Left colon (tissue), 2 donors: ENCODE measurements around the gene DDX52. TPM values are rescaled to one million over a fixed set of nuclear protein-coding genes. Genes with fewer than 3 reads are reported as not detected.
"Not testable (repeated sequence)": the region's sequence is repeated elsewhere in the genome, so short reads cannot be mapped to it uniquely, and the experiment has no call there.

Source experiments
- ATAC-seq: fragments of 200-7000 bp; cut with Tn5 transposase; one replicate; pipeline ENCODE4 v1.9.1; 2020; ENCODE audit warnings: mild to moderate bottlenecking, moderate library complexity
- DNase-seq, 2 donors: peaks; one replicate each; pipeline ENCODE4 v3.0.0-alpha.2; 2020
- intact Hi-C, 2 donors: fragments of 100-400 bp; cut with DNase I in 1 of 2; cut with micrococcal nuclease in 1 of 2; formaldehyde crosslinking; loops; one replicate each; pipeline versions ENCODE4 v1.11.2 to v1.14.0; 2022; cut with DNase I, micrococcal nuclease
- total RNA-seq, 2 donors: library from RNA; stranded (reverse); fragmentation: NEBNext Ultra II Directional; extraction: Animal tissue kit (Norgen Biotek cat#: 25700); gene quantifications; one replicate each; pipeline ENCODE4 v1.2.1, GENCODE V29; 2021
- donor health status: DM: no; HTN: no; CAD: no.
- donor health status: DM: yes; HTN: yes; CAD: no.

Gene DDX52
- total RNA-seq, 2 donors from 2014 or later = 25.0 to 28.1 TPM

- no peak for ATAC-seq
- intact Hi-C loops = no loop called here
- DNase-seq = no peak
Observed at GRCh38 chr17:37659925-37660324, 16.7 kb upstream of the DDX52 start.

GRCh38 chr17:37657202-37657601 is 14.0 kb upstream of the DDX52 start:
- no peak for DNase-seq
- intact Hi-C loops = no loop called here
- ATAC-seq = no peak

GRCh38 chr17:37651849-37652248 is 8.6 kb upstream of the DDX52 start:
- ATAC-seq (no peak), DNase-seq (no peak)
- intact Hi-C loops = loop anchor here in 1 of 2 donors (5.0 kb wide), 1 partner anchor 50 kb away; no protein-coding TSS in a partner anchor

- DNase-seq = peak in 1 of 2 donors; percentile 41
- intact Hi-C loops = loop anchor here in 1 of 2 donors (5.0 kb wide), 1 partner anchor 52 kb away; no protein-coding TSS in a partner anchor
- peak; percentile 85 for ATAC-seq
Observed at GRCh38 chr17:37650419-37651003, 7.3 kb upstream of the DDX52 start.

- intact Hi-C loops = no loop called here
- no peak for ATAC-seq
- DNase-seq = no peak
Observed at GRCh38 chr17:37648555-37648954, 5.3 kb upstream of the DDX52 start.

GRCh38 chr17:37647856-37648255 is 4.6 kb upstream of the DDX52 start:
- DNase-seq = no peak
- intact Hi-C loops = no loop called here
- ATAC-seq = no peak

- intact Hi-C loops = no loop called here
Observed at GRCh38 chr17:37643869-37644268, 623 bp upstream of the DDX52 start.

GRCh38 chr17:37642681-37643080 is 565 bp downstream of the DDX52 start:
- ATAC-seq = peak; percentile 33
- intact Hi-C loops = no loop called here

More at GRCh38 chr17:37643869-37644268, 623 bp upstream of the DDX52 start:
- peak; percentile 25 for ATAC-seq
- DNase-seq = no peak

GRCh38 chr17:37640015-37640414 is 3.2 kb downstream of the DDX52 start:
- no peak for ATAC-seq
- intact Hi-C loops = no loop called here
- DNase-seq = no peak

More at GRCh38 chr17:37642681-37643080, 565 bp downstream of the DDX52 start:
- DNase-seq = no peak

- ATAC-seq (no peak), DNase-seq (no peak)
- intact Hi-C loops = no loop called here
Observed at GRCh38 chr17:37637956-37638355, 5.3 kb downstream of the DDX52 start.

GRCh38 chr17:37616430-37616829 is 26.8 kb downstream of the DDX52 start:
- intact Hi-C loops, DNase-seq, ATAC-seq: not testable (repeated sequence)

GRCh38 chr17:37614823-37615222 is 28.4 kb downstream of the DDX52 start:
- no peak for ATAC-seq

GRCh38 chr17:37614391-37614790 is 28.9 kb downstream of the DDX52 start:
- ATAC-seq (no peak), DNase-seq (no peak)
- intact Hi-C loops = no loop called here

More at GRCh38 chr17:37614823-37615222, 28.4 kb downstream of the DDX52 start:
- intact Hi-C loops = no loop called here
- DNase-seq = no peak

- intact Hi-C loops = no loop called here
- no peak for ATAC-seq
- no peak for DNase-seq
Observed at GRCh38 chr17:37610971-37611370, 32.3 kb downstream of the DDX52 start.

GRCh38 chr17:37610041-37610420 is 33.2 kb downstream of the DDX52 start:
- DNase-seq, intact Hi-C loops, ATAC-seq: not testable (repeated sequence)

- DNase-seq (peak; percentile 94 to 95), ATAC-seq (peak; percentile 98)
- intact Hi-C loops = no loop called here
Observed at GRCh38 chr17:37609170-37610040, 33.8 kb downstream of the DDX52 start, which contains the start of gene SYNRG. SYNRG (minus strand) TSS chr17:37609418; CDS start chr17:37609355, 63 bp downstream.

- intact Hi-C loops = no loop called here
- DNase-seq = peak in 1 of 2 donors; percentile 46
- ATAC-seq = peak; percentile 38
Observed at GRCh38 chr17:37608351-37609169, 34.7 kb downstream of the DDX52 start.

GRCh38 chr17:37607637-37608331 is 35.5 kb downstream of the DDX52 start:
- intact Hi-C loops = no loop called here
- no peak for ATAC-seq
- DNase-seq = peak in 1 of 2 donors; percentile 33
